PC-9 (cell line): ENCODE measurements around the gene ADGRA1. TPM values are rescaled to one million over a fixed set of nuclear protein-coding genes. Genes with fewer than 3 reads are reported as not detected.

Experiments used
- BruUV-seq: library from RNA; stranded (reverse); fragments of 400-500 nt; replicated peaks from 2 replicates; lab custom pipeline; 2021; lab: Mats Ljungman, UMichigan
- CTCF ChIA-PET: fragments of 300-600 bp; sonication (Branson Sonifier 250); formaldehyde crosslinking; loops from one replicate; lab custom pipeline; 2022; ENCODE audit warnings: antibody characterized with exemption; lab: Charles Lee
- POLR2A ChIA-PET: fragments of 300-600 bp; sonication (Branson Sonifier 250); formaldehyde crosslinking; loops from one replicate; lab custom pipeline; 2022; ENCODE audit warnings: antibody characterized with exemption; ENCODE audit not compliant: unreplicated experiment; lab: Charles Lee
- DNase-seq, 2 experiments: peaks; one replicate each; pipeline versions ENCODE4 v3.0.0 to v3.0.0-alpha.2; 2015 to 2022; ENCODE audit warnings: mixed read lengths in 1 of 2
- H2AFZ ChIP-seq: fragments of 200-600 bp; sonication (generic); 2 replicates; pipeline ENCODE4 v1.8.1; 2017; ENCODE audit warnings: antibody characterized with exemption
- H3F3A ChIP-seq: fragments of 200-600 bp; sonication (generic); 2 replicates; pipeline ENCODE4 v1.8.1; 2017; ENCODE audit warnings: antibody characterized with exemption, mild to moderate bottlenecking, low read depth; ENCODE audit not compliant: insufficient read depth
- H3K27ac ChIP-seq: fragments of 200-600 bp; sonication (generic); 2 replicates; pipeline ENCODE4 v1.6.1; 2016; ENCODE audit warnings: mixed run types
- H3K27me3 ChIP-seq: fragments of 200-600 bp; sonication (generic); 2 replicates; pipeline ENCODE4 v1.6.1; 2016; ENCODE audit warnings: low read depth, mixed run types; ENCODE audit not compliant: insufficient read depth
- H3K36me3 ChIP-seq: fragments of 200-600 bp; sonication (generic); 2 replicates; pipeline ENCODE4 v1.6.1; 2016; ENCODE audit warnings: low read depth, mixed run types
- H3K4me1 ChIP-seq: fragments of 200-600 bp; sonication (generic); replicated peaks from 2 replicates; pipeline ENCODE4 v1.6.1; 2016; ENCODE audit warnings: mixed run types; ENCODE audit not compliant: insufficient read depth
- H3K4me2 ChIP-seq: fragments of 200-600 bp; sonication (generic); 2 replicates; pipeline ENCODE4 v1.6.1; 2017; ENCODE audit warnings: mixed run types
- H3K4me3 ChIP-seq: fragments of 200-600 bp; sonication (generic); 2 replicates; pipeline ENCODE4 v1.6.1; 2016; ENCODE audit warnings: mixed run types
- H3K79me2 ChIP-seq: fragments of 200-600 bp; sonication (generic); 2 replicates; pipeline ENCODE4 v1.6.1; 2017; ENCODE audit warnings: low read depth, mixed run types
- H3K9me2 ChIP-seq: fragments of 200-600 bp; sonication (generic); 2 replicates; pipeline ENCODE4 v1.8.1; 2017; ENCODE audit warnings: mild to moderate bottlenecking; ENCODE audit not compliant: insufficient read depth
- H3K9me3 ChIP-seq: fragments of 200-600 bp; sonication (generic); 2 replicates; pipeline ENCODE4 v1.8.1; 2016; ENCODE audit warnings: low read depth; ENCODE audit not compliant: insufficient read depth
- H4K20me1 ChIP-seq: fragments of 200-600 bp; sonication (generic); 2 replicates; pipeline ENCODE4 v1.8.1; 2017; ENCODE audit not compliant: insufficient read depth
- EZH2 ChIP-seq: fragments of 200-600 bp; sonication (generic); IDR thresholded peaks from 2 replicates; pipeline ENCODE4 v1.8.0; 2017; ENCODE audit warnings: antibody characterized with exemption, low read depth
- intact Hi-C: fragments of 100-400 bp; cut with micrococcal nuclease; formaldehyde crosslinking; loops from one replicate; pipeline ENCODE4 v1.10.0; 2022; ENCODE audit not compliant: unreplicated experiment
- total RNA-seq: library from RNA; stranded (reverse); gene quantifications from 2 replicates; pipeline ENCODE4 v1.2.3, GENCODE V29; 2021
- TF ChIP-seq, protein P1 (sequence below): fragments of 200-600 bp; sonication (generic); conservative IDR thresholded peaks from 2 replicates; pipeline ENCODE4 v1.6.1; 2017; ENCODE audit warnings: mixed run types, antibody characterized with exemption, mild to moderate bottlenecking, moderate library complexity

Gene ADGRA1
- total RNA-seq, 1 experiment from 2014 or later, result not detected

DNA sequence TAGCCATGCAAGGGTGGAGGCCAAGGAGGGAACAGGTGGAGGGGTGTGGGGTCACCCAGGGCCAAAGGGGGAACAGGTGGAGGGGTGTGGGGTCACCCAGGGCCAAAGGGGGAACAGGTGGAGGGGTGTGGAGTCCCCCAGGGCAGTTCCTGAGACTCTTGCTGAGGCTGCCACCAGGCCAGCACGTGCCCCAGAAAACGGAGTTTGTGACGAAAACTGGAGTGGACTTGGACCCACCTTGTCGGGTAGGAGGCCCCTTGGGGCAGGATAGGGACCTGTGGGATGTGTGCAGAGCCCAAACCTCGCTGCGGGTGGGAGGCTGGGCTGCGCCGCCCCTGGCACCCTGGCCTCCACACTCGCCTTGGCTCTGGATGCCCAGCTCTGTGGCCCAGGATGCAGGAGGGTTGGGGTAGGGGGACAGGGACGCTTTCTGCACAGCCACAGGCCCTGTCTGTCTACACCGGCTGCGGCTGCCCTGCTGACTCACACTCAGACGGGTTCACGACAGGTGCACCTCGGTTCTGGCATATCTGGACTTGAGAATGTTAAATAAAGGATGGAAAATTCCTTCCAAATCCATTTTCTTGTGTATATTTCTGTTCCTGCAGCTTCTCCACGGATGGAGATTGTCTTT is 562 bp upstream of the ADGRA1 start:
- ChIA-PET POLR2A (no interaction called here), CTCF (no interaction called here)
- H3K4me1 ChIP-seq, result no peaks in the 10 kb centered on the region
- no TSS peak for BruUV-seq
- H3K27ac ChIP-seq, result no peak overlapping the region
- no peaks in the 10 kb centered on the region for H3F3A ChIP-seq
- intact Hi-C loops, result no loop called here
- no peaks in the 10 kb centered on the region for H3K79me2 ChIP-seq
- DNase-seq, result no peak
- no peaks in the 10 kb centered on the region for H3K9me2 ChIP-seq
- no peak overlapping the region for H3K4me3 ChIP-seq
- peaks cover 47% of the 10 kb centered on the region for H3K27me3 ChIP-seq
- no peaks in the 10 kb centered on the region for H3K36me3 ChIP-seq
- no peak overlapping the region for H3K4me2 ChIP-seq
- TF ChIP-seq EZH2, result no peak
- TF ChIP-seq, protein P1, sequence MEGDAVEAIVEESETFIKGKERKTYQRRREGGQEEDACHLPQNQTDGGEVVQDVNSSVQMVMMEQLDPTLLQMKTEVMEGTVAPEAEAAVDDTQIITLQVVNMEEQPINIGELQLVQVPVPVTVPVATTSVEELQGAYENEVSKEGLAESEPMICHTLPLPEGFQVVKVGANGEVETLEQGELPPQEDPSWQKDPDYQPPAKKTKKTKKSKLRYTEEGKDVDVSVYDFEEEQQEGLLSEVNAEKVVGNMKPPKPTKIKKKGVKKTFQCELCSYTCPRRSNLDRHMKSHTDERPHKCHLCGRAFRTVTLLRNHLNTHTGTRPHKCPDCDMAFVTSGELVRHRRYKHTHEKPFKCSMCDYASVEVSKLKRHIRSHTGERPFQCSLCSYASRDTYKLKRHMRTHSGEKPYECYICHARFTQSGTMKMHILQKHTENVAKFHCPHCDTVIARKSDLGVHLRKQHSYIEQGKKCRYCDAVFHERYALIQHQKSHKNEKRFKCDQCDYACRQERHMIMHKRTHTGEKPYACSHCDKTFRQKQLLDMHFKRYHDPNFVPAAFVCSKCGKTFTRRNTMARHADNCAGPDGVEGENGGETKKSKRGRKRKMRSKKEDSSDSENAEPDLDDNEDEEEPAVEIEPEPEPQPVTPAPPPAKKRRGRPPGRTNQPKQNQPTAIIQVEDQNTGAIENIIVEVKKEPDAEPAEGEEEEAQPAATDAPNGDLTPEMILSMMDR, result no peak
- H4K20me1 ChIP-seq, result no peaks in the 10 kb centered on the region
- no peaks in the 10 kb centered on the region for H3K9me3 ChIP-seq
- H2AFZ ChIP-seq, result no peak overlapping the region

DNA sequence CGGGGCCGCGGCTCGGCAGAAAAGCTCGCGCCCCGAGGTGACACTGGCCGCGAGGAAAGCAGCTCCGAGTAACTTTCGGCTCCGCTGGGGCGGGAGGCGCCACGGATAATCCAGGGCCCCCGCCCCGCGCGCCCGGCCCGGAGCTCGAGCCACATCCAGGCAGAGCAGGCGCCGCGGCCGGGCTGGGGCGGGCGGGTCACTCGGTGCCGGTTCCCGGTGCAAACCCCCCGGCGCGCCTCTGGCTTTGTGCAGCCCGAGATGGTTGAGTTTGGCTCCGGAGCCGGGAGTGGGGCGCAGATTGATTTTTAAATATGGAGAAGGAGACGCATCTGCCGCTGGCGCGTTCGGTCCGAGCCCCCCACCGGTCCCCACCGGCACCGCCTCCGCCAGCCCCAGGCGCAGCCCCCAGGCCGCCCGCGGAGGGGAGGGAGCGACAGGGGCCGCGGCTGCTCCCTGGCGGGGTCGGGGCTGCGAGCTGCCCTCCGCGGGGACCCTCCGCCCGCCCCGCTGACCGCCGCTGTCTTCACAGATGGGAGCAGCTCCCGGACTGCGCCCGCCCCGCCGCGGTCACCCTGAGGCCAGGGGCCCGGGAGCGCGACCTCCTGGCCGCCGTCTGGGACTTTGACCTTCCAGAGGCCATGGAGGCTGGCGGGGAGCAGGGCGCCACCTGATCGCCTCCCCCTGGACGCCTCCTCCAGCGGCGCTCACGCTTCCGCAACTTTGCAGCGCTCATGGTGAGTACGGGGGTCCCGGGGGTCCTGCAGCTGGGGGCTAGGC is 643 bp downstream of the ADGRA1 start:
- POLR2A ChIA-PET, result no interaction called here
- Histone ChIP-seq H3F3A (no peaks in the 10 kb centered on the region), H3K36me3 (no peaks in the 10 kb centered on the region), H3K4me3 (no peak overlapping the region), H3K4me1 (no peaks in the 10 kb centered on the region), H4K20me1 (no peaks in the 10 kb centered on the region), H3K27ac (no peak overlapping the region), H3K79me2 (no peaks in the 10 kb centered on the region), H3K9me2 (no peaks in the 10 kb centered on the region), H3K27me3 (peaks cover 51% of the 10 kb centered on the region), H3K4me2 (no peak overlapping the region), H3K9me3 (no peaks in the 10 kb centered on the region), H2AFZ (no peak overlapping the region)
- no peak for DNase-seq
- no peak for TF ChIP-seq EZH2
- TF ChIP-seq, protein P1, result no peak
- intact Hi-C loops, result no loop called here
- CTCF ChIA-PET, result no interaction called here
- no TSS peak for BruUV-seq

DNA sequence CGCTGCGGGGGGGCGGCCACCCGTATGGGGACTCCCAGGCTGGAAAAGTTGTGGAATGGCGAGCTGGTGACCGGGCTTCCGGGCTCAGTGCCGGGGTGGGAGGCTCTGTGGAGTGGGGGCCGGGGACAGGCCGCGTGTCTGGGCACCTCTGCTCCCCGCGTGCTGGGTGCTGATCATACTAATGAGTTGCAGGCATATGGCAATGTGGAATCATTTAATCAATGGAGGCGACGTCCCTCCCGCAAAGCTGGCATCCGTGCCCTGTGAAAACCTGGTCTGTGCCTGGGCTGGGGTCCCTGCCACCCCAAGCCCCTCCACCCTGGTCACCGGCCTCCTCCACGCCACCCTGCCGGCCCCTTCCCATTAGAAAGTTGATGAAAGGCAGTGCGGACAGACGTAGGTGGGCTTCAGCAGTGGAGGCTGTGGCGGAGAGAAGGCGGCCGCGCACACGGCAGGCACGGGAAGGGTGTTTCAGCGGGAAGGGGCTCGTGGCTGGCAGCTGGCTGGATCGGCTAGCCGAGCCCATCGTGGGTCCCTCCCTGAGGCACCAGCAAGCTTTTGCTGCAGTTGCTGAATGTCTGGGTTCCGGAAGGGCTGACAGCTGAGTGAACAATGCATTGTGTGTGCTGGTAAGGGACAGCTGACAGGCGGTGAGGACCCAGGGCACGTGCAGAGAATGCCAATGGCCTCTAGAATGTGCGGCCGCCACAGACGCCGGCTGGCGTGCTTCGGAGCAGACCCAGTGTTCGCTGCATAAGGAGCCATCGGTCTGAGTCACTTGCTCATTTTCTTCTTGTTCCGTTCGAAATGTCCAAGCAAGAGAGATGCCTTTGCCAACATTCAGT is 1.5 kb downstream of the ADGRA1 start:
- peaks cover 51% of the 10 kb centered on the region for H3K27me3 ChIP-seq
- CTCF ChIA-PET, result no interaction called here

More for the DNA sequence above, 1.5 kb downstream of the ADGRA1 start:
- Histone ChIP-seq H3F3A (no peaks in the 10 kb centered on the region), H3K36me3 (no peaks in the 10 kb centered on the region), H3K27ac (no peak overlapping the region), H3K79me2 (no peaks in the 10 kb centered on the region), H4K20me1 (no peaks in the 10 kb centered on the region), H3K4me1 (no peaks in the 10 kb centered on the region), H3K9me2 (no peaks in the 10 kb centered on the region), H3K9me3 (no peaks in the 10 kb centered on the region), H2AFZ (no peak overlapping the region), H3K4me2 (no peak overlapping the region), H3K4me3 (no peak overlapping the region)
- TF ChIP-seq, protein P1, result no peak
- no peak for TF ChIP-seq EZH2
- POLR2A ChIA-PET, result no interaction called here
- no peak for DNase-seq
- intact Hi-C loops, result no loop called here
- BruUV-seq, result no TSS peak
